GM23248 (cell line): ENCODE results near the gene AQP4. TPM values are rescaled to one million over a fixed set of nuclear protein-coding genes. Genes with fewer than 3 reads are reported as not detected.

Experiments used
- DNase-seq: peaks from one replicate; pipeline ENCODE4 v3.0.0-alpha.2; 2015
- H2AFZ ChIP-seq: fragments of 200-600 bp; sonication (generic); 2 replicates; pipeline ENCODE4 v1.6.1; 2016; ENCODE audit warnings: antibody characterized with exemption
- H3F3A ChIP-seq: fragments of 200-600 bp; sonication (generic); 2 replicates; pipeline ENCODE4 v1.6.1; 2016; ENCODE audit warnings: mild to moderate bottlenecking, antibody characterized with exemption, mixed run types; ENCODE audit not compliant: insufficient read depth
- H3K27ac ChIP-seq: fragments of 200-600 bp; sonication (generic); 2 replicates; pipeline ENCODE4 v1.5.1; 2016; ENCODE audit warnings: mild to moderate bottlenecking
- H3K27me3 ChIP-seq: fragments of 200-600 bp; sonication (generic); replicated peaks from 2 replicates; pipeline ENCODE4 v1.6.1; 2016; ENCODE audit warnings: mild to moderate bottlenecking; ENCODE audit not compliant: insufficient read depth
- H3K36me3 ChIP-seq: fragments of 200-600 bp; sonication (generic); 2 replicates; pipeline ENCODE4 v1.6.1; 2016; ENCODE audit warnings: low read depth, mild to moderate bottlenecking
- H3K4me1 ChIP-seq: fragments of 200-600 bp; sonication (generic); 2 replicates; pipeline ENCODE4 v1.6.1; 2016; ENCODE audit warnings: mild to moderate bottlenecking; ENCODE audit not compliant: insufficient read depth
- H3K4me2 ChIP-seq: fragments of 200-600 bp; sonication (generic); one replicate; pipeline ENCODE4 v1.6.1; 2016; ENCODE audit warnings: mild to moderate bottlenecking; ENCODE audit not compliant: unreplicated experiment
- H3K4me3 ChIP-seq: fragments of 200-600 bp; sonication (generic); 2 replicates; pipeline ENCODE4 v1.5.1; 2016; ENCODE audit warnings: mild to moderate bottlenecking
- H3K79me2 ChIP-seq: fragments of 200-600 bp; sonication (generic); 2 replicates; pipeline ENCODE4 v1.6.1; 2016; ENCODE audit warnings: mild to moderate bottlenecking; ENCODE audit not compliant: insufficient read depth
- H3K9ac ChIP-seq: fragments of 200-600 bp; sonication (generic); 2 replicates; pipeline ENCODE4 v1.6.1; 2016; ENCODE audit warnings: mild to moderate bottlenecking
- H3K9me2 ChIP-seq: fragments of 200-600 bp; sonication (generic); 2 replicates; pipeline ENCODE4 v1.6.1; 2016; ENCODE audit warnings: mixed run types, mild to moderate bottlenecking, moderate library complexity; ENCODE audit not compliant: insufficient read depth
- H3K9me3 ChIP-seq: fragments of 200-600 bp; sonication (generic); one replicate; pipeline ENCODE4 v1.6.1; 2017; ENCODE audit warnings: low read depth
- H4K20me1 ChIP-seq: fragments of 200-600 bp; sonication (generic); 2 replicates; pipeline ENCODE4 v1.6.0; 2016; ENCODE audit not compliant: insufficient read depth
- EZH2 ChIP-seq: fragments of 200-600 bp; sonication (generic); IDR thresholded peaks from 2 replicates; pipeline ENCODE4 v1.6.1; 2018; ENCODE audit warnings: antibody characterized with exemption, mild to moderate bottlenecking; ENCODE audit not compliant: insufficient read depth, poor library complexity, severe bottlenecking
- EZH2phosphoT487 ChIP-seq: fragments of 200-600 bp; sonication (generic); IDR thresholded peaks from 2 replicates; pipeline ENCODE4 v1.6.1; 2018; ENCODE audit warnings: antibody characterized with exemption, moderate library complexity, mild to moderate bottlenecking, low read depth; ENCODE audit not compliant: insufficient read depth
- WGBS, 2 experiments: methylation state at CpG; one replicate each; pipeline ENCODE4 v1.1.6; 2015 to 2017; ENCODE audit warnings: low lambda C conversion rate in 2 of 2, low coverage in 1 of 2; ENCODE audit errors: missing lambda C conversion rate in 2 of 2; 5-methylcytosine and 5-hydroxymethylcytosine counted together
- in situ Hi-C: fragments of 300-500 bp; cut with MboI; formaldehyde crosslinking; loops from 2 replicates; pipeline ENCODE4 v1.15.0; 2020
- polyA plus RNA-seq: library from polyadenylated mRNA; unstranded; fragments of >200 nt; fragmentation: Nextera tagmentation; extraction: Ambion mirVana; gene quantifications from 2 replicates; pipeline ENCODE4 v1.2.1, GENCODE V29; 2016
- total RNA-seq: library from RNA; depleted of rRNA; stranded (reverse); fragments of >200 nt; shearing (Covaris generic); gene quantifications from 2 replicates; pipeline ENCODE4 v1.2.3, GENCODE V29; 2014

AQP4 gene
- total and polyA plus RNA-seq, 2 experiments from 2014 or later = not detected

DNA sequence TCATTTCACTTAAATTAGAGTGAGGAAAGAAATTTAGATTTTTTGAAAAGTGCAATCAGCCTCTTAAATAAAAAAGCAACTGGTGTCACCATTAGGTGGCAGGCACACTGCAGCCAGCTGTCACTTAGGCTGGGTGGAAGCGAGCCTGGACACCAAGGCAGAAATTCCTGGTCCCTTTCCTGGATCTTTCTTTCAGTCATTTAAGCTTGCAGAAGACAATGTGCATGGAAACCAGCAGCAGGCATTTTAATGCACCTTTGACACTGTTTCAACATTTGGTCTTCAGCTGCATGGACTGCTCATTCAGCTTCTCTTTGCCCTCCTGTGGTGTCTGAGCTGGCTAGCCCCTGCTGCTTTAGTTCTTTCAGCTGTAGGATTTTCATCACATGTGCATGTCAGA is 61.0 kb downstream of the AQP4 start:
- no peak overlapping the region for H3K27ac ChIP-seq
- no peaks in the 10 kb centered on the region for H3K36me3 ChIP-seq
- no peak for DNase-seq
- no peaks in the 10 kb centered on the region for H4K20me1 ChIP-seq
- 0% methylated on average over 1 of the region's 1 CpG for WGBS, 2 experiments
- H3K27me3 ChIP-seq = no peaks in the 10 kb centered on the region
- H2AFZ ChIP-seq = no peak overlapping the region
- H3K9ac ChIP-seq = no peak overlapping the region
- H3K9me3 ChIP-seq = no peaks in the 10 kb centered on the region
- no peaks in the 10 kb centered on the region for H3F3A ChIP-seq
- in situ Hi-C loops = no loop called here
- no peaks in the 10 kb centered on the region for H3K9me2 ChIP-seq
- TF ChIP-seq EZH2phosphoT487 (no peak), EZH2 (no peak)
- no peaks in the 10 kb centered on the region for H3K79me2 ChIP-seq
- no peak overlapping the region for H3K4me3 ChIP-seq
- H3K4me2 ChIP-seq = no peak overlapping the region
- no peaks in the 10 kb centered on the region for H3K4me1 ChIP-seq

DNA sequence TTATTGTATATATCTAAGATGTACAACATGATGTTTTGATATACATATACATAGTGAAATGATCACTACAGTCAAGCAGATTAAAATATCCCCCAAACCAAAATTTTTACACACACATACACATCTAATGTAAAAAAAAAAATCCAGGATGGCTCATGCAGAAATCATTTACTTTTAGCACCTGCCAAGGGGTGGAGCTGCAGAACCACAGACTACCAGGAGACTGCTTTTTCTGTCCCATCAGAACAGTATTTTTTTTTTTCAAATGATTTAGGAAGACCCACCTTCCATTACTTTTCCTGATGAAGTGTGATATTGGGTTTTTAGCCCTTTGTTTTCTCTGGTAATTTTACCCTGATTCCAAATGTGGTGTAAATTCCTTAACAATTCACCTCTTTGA is 61.9 kb downstream of the AQP4 start:
- H3K27me3 ChIP-seq = no peaks in the 10 kb centered on the region
- no peak for TF ChIP-seq EZH2
- TF ChIP-seq EZH2phosphoT487 = no peak
- H3K79me2 ChIP-seq = no peaks in the 10 kb centered on the region
- H2AFZ ChIP-seq = no peak overlapping the region
- no peaks in the 10 kb centered on the region for H3F3A ChIP-seq
- H4K20me1 ChIP-seq = no peaks in the 10 kb centered on the region
- no peak overlapping the region for H3K9ac ChIP-seq
- no peaks in the 10 kb centered on the region for H3K36me3 ChIP-seq
- no peak overlapping the region for H3K4me3 ChIP-seq
- no peak overlapping the region for H3K27ac ChIP-seq
- in situ Hi-C loops = no loop called here
- no peak overlapping the region for H3K4me2 ChIP-seq
- H3K9me3 ChIP-seq = no peaks in the 10 kb centered on the region
- H3K4me1 ChIP-seq = no peaks in the 10 kb centered on the region
- no peak for DNase-seq
- no peaks in the 10 kb centered on the region for H3K9me2 ChIP-seq

DNA sequence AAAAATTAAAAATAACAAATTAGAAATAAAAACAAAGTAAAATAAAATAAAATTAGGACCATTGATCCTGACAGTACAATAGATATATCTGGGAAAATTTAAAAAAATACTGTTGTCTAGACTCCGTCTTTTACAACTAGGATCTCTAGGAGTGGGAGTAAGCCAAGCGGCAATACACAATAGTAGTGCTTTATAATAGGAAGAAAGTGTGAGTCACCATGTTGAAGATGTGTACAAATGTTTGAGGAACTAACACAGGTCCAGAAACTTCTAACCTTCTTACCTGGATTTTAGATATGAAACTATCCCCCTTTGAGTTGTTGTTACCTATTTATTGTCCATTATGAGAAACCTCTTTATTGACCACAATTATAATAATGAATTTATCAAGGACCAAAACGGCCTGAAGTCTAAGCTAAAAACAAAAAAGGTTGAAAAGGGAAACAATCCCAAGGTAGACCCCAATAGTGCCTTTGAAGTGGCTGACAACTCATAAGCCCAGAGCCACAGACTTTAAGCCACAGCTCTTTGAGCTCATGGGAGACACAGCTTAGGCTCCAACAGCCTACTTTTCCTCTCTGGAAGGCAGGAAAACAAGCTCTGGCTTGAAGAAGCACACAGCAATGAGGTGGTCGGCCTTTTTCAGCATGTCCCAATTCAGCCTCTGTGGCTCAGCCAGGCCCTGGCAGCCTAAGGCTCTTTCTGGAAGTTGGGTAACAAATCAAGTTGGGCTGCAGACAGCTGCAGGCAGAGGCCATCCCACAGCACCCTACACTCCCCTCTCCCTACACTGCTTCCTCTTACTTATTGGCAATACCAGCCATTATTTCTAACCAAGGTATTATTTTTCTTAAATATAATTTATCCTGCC is 62.9 kb downstream of the AQP4 start:
- Histone ChIP-seq H3K9ac (no peak overlapping the region), H3K27me3 (no peaks in the 10 kb centered on the region), H3K4me2 (no peak overlapping the region), H3K79me2 (no peaks in the 10 kb centered on the region), H3F3A (no peaks in the 10 kb centered on the region), H3K4me1 (no peaks in the 10 kb centered on the region), H3K9me3 (no peaks in the 10 kb centered on the region), H3K9me2 (no peaks in the 10 kb centered on the region), H3K27ac (no peak overlapping the region), H3K4me3 (no peak overlapping the region), H3K36me3 (no peaks in the 10 kb centered on the region), H4K20me1 (no peaks in the 10 kb centered on the region), H2AFZ (no peak overlapping the region)
- DNase-seq = no peak
- 37 to 38% methylated on average over 4 of the region's 4 CpGs for WGBS, 2 experiments
- no peak for TF ChIP-seq EZH2
- TF ChIP-seq EZH2phosphoT487 = no peak
- in situ Hi-C loops = no loop called here
